ENCODE measurements around the gene MYO9B. TPM values are rescaled to one million over a fixed set of nuclear protein-coding genes. Genes with fewer than 3 reads are reported as not detected.

Gene MYO9B
- total and polyA plus RNA-seq, 9 of the 15 experiments (the other 6 are each of a cell fraction or from before 2014, with no cell fraction given): 2.4 to 77.6 (median 23.0) TPM

DNA sequence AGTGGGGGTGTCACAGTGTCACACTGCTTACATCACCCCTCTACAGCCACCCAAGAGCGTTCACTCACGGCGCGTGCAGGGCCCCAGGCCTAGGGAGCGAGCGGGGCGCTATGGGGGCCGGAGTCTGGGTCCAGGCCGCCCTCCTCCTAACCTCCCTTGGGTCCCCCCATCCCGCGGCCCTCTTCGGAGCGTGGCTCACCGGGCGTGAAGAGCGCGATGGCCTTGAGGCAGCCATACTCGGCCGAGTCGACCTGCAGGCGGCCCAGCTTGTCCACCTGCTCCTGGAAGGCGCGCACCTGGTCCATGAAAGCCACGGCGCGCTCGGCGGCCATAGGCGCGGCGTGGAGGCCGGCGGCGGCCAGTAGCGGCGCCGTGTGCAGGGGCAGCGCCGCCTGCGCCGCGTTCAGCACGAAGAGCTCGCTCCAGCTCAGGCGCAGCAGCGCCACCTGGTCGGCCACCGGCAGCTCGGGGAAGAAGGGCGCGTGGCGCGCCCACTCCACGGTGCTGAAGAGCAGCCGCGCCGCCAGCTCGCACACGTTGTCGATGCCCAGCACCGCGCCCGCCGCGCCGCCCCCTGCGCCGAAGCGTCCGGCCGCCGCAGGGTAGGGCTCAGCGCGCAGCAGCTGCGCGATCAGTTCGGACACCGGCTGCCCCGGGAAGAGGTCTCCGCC, 159.9 kb downstream of the MYO9B start (continued):
- TF ChIP-seq, protein P1, sequence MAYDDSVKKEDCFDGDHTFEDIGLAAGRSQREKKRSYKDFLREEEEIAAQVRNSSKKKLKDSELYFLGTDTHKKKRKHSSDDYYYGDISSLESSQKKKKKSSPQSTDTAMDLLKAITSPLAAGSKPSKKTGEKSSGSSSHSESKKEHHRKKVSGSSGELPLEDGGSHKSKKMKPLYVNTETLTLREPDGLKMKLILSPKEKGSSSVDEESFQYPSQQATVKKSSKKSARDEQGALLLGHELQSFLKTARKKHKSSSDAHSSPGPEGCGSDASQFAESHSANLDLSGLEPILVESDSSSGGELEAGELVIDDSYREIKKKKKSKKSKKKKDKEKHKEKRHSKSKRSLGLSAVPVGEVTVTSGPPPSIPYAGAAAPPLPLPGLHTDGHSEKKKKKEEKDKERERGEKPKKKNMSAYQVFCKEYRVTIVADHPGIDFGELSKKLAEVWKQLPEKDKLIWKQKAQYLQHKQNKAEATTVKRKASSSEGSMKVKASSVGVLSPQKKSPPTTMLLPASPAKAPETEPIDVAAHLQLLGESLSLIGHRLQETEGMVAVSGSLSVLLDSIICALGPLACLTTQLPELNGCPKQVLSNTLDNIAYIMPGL (CRISPR knock-in tag; IDR thresholded peaks at IDR 0.05): peak; percentile 84; the same call in 1 of the 2 replicates
- no peak for TF ChIP-seq TRIM24 (IDR thresholded peaks at IDR 0.05)
- TF ChIP-seq RCOR1 (IDR thresholded peaks at IDR 0.05; ENCODE audit: borderline replicate concordance in 1 of 2, low read depth in 2 of 2, low read length in 2 of 2): 0 out of 4 replicates have a peak, but pooled peaks of 1 of the 2 experiments have one; percentile 8
- peak; percentile 93 for TF ChIP-seq SAFB (IDR thresholded peaks at IDR 0.05; ENCODE audit: borderline replicate concordance, low read depth, low read length)
- TF ChIP-seq POLR2G (IDR thresholded peaks at IDR 0.05; ENCODE audit: low read depth, low read length): peak; percentile 82
- TF ChIP-seq, protein P2, sequence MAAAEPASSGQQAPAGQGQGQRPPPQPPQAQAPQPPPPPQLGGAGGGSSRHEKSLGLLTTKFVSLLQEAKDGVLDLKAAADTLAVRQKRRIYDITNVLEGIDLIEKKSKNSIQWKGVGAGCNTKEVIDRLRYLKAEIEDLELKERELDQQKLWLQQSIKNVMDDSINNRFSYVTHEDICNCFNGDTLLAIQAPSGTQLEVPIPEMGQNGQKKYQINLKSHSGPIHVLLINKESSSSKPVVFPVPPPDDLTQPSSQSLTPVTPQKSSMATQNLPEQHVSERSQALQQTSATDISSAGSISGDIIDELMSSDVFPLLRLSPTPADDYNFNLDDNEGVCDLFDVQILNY (CRISPR knock-in tag; IDR thresholded peaks at IDR 0.05): no peak
- TF ChIP-seq NEUROD1 (IDR thresholded peaks at IDR 0.05; ENCODE audit: borderline replicate concordance, low read depth, low read length, partially characterized antibody): no peak
- no peak for TF ChIP-seq BRF1 (IDR thresholded peaks at IDR 0.05; ENCODE audit: borderline replicate concordance, extremely low read depth, insufficient read length)
- TF ChIP-seq RBM25 (IDR thresholded peaks at IDR 0.05; ENCODE audit: low read depth, low read length, severe bottlenecking): no peak
- no peak for TF ChIP-seq CCAR2 (IDR thresholded peaks at IDR 0.05; ENCODE audit: low read depth, low read length)
- TF ChIP-seq, protein P3, sequence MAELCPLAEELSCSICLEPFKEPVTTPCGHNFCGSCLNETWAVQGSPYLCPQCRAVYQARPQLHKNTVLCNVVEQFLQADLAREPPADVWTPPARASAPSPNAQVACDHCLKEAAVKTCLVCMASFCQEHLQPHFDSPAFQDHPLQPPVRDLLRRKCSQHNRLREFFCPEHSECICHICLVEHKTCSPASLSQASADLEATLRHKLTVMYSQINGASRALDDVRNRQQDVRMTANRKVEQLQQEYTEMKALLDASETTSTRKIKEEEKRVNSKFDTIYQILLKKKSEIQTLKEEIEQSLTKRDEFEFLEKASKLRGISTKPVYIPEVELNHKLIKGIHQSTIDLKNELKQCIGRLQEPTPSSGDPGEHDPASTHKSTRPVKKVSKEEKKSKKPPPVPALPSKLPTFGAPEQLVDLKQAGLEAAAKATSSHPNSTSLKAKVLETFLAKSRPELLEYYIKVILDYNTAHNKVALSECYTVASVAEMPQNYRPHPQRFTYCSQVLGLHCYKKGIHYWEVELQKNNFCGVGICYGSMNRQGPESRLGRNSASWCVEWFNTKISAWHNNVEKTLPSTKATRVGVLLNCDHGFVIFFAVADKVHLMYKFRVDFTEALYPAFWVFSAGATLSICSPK (IDR thresholded peaks at IDR 0.05; ENCODE audit: borderline replicate concordance): no peak
- TF ChIP-seq KLF6 (CRISPR knock-in tag; IDR thresholded peaks at IDR 0.05; ENCODE audit: borderline replicate concordance): no peak
- TF ChIP-seq SAP30 (IDR thresholded peaks at IDR 0.05; ENCODE audit: borderline replicate concordance, insufficient read depth, low read depth, low read length, poor library complexity, severe bottlenecking): peak; percentile 64
- TF ChIP-seq TGIF2 (CRISPR knock-in tag; IDR thresholded peaks at IDR 0.05): no peak
- no peak for TF ChIP-seq NR2C1 (IDR thresholded peaks at IDR 0.05)
- no peak for TF ChIP-seq NR2C1 (tag; IDR thresholded peaks at IDR 0.05)
- TF ChIP-seq, protein P4, sequence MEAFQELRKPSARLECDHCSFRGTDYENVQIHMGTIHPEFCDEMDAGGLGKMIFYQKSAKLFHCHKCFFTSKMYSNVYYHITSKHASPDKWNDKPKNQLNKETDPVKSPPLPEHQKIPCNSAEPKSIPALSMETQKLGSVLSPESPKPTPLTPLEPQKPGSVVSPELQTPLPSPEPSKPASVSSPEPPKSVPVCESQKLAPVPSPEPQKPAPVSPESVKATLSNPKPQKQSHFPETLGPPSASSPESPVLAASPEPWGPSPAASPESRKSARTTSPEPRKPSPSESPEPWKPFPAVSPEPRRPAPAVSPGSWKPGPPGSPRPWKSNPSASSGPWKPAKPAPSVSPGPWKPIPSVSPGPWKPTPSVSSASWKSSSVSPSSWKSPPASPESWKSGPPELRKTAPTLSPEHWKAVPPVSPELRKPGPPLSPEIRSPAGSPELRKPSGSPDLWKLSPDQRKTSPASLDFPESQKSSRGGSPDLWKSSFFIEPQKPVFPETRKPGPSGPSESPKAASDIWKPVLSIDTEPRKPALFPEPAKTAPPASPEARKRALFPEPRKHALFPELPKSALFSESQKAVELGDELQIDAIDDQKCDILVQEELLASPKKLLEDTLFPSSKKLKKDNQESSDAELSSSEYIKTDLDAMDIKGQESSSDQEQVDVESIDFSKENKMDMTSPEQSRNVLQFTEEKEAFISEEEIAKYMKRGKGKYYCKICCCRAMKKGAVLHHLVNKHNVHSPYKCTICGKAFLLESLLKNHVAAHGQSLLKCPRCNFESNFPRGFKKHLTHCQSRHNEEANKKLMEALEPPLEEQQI (IDR thresholded peaks at IDR 0.05): no peak
